Measurements from ENCODE around the gene LRCH3. TPM values are rescaled to one million over a fixed set of nuclear protein-coding genes. Genes with fewer than 3 reads are reported as not detected.

Gene LRCH3
- total RNA-seq, 6 experiments from 2014 or later = 39.4 to 44.7 (median 41.0) TPM

DNA sequence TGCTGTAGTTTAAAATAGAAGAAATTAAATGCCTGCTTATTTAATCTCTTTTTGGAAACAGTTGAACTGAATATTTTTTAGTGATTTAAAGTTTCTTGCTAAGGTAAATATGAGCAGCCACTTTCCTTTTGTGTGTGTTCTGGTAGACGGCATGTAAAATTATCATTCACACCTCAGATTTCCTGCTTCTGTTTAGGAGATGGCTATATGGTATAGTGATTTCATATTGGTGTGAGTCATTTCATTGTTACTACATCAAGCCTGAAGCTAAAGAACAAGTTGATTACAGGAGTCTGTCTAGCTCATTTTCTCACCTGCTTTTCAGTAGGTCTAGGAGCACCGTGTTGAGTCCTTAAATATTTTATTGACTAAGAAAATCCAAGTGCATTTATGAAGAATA, 2.2 kb downstream of the LRCH3 start:
- Mint-ChIP-seq H3K9me3 (no peaks in the 10 kb centered on the region), H3K36me3 (ENCODE audit: low read depth) (no peaks in the 10 kb centered on the region), H3K4me1 (ENCODE audit: low read depth) (peaks cover 53% of the 10 kb centered on the region), H3K27ac (peak overlapping the region; percentile 62; the same call in 1 of the 2 replicates), H3K27me3 (ENCODE audit: insufficient read depth) (peaks cover 5% of the 10 kb centered on the region), H3K4me3 (peak overlapping the region; percentile 76)
- peak; percentile 33 for DNase-seq
- TF ChIP-seq, protein P1, sequence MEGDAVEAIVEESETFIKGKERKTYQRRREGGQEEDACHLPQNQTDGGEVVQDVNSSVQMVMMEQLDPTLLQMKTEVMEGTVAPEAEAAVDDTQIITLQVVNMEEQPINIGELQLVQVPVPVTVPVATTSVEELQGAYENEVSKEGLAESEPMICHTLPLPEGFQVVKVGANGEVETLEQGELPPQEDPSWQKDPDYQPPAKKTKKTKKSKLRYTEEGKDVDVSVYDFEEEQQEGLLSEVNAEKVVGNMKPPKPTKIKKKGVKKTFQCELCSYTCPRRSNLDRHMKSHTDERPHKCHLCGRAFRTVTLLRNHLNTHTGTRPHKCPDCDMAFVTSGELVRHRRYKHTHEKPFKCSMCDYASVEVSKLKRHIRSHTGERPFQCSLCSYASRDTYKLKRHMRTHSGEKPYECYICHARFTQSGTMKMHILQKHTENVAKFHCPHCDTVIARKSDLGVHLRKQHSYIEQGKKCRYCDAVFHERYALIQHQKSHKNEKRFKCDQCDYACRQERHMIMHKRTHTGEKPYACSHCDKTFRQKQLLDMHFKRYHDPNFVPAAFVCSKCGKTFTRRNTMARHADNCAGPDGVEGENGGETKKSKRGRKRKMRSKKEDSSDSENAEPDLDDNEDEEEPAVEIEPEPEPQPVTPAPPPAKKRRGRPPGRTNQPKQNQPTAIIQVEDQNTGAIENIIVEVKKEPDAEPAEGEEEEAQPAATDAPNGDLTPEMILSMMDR (IDR thresholded peaks at IDR 0.05) = no peak

DNA sequence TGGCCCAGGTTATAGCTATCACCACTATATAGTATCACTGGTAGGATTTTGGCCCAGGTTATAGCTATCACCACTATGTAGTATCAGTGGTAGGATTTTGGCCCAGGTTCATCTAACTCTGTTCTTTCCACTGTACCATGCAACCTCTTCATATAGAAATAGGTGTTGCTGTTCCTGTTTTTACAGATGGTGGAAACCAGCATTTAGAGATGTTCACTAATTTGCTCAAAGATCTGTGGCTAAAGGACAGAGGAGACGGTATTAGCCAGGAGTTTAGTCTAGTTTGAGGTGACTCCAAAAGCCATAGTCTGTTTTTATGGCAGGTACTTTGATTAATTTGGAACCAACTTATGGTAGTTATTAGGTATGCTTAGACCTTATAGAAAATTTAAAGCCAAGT, 3.1 kb downstream of the LRCH3 start:
- Mint-ChIP-seq H3K9me3 (no peaks in the 10 kb centered on the region), H3K4me3 (no peak overlapping the region), H3K27me3 (ENCODE audit: insufficient read depth) (peaks cover 5% of the 10 kb centered on the region), H3K36me3 (ENCODE audit: low read depth) (no peaks in the 10 kb centered on the region), H3K4me1 (ENCODE audit: low read depth) (peaks cover 62% of the 10 kb centered on the region), H3K27ac (no peak overlapping the region)
- TF ChIP-seq, protein P1 (IDR thresholded peaks at IDR 0.05) = no peak
- no peak for DNase-seq

DNA sequence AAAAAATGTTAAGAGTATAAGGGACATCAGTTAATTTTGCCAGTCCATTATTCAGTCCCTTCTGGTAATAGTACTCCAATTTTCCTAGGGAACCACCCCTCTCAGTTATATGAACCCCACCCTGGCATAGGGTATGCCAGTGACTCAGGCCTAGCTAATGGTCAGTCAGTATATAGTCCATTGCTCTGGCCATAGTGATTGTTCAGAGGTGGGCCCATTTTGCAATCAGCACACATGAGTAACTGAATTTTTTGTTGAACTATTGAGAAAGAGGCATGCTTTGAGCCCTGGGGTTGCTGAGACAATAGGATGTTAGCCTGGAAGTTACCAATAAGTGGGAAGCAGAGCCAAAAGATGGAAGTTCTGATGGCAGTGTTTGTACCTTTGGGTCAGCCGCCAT, 4.1 kb downstream of the LRCH3 start:
- Mint-ChIP-seq H3K4me3 (no peak overlapping the region), H3K27me3 (ENCODE audit: insufficient read depth) (peaks cover 5% of the 10 kb centered on the region), H3K27ac (peak overlapping the region; percentile 75), H3K36me3 (ENCODE audit: low read depth) (no peaks in the 10 kb centered on the region), H3K4me1 (ENCODE audit: low read depth) (peaks cover 64% of the 10 kb centered on the region), H3K9me3 (no peaks in the 10 kb centered on the region)
- TF ChIP-seq, protein P1 (IDR thresholded peaks at IDR 0.05) = no peak
- peak; percentile 48 for DNase-seq

- TF ChIP-seq, protein P1 (IDR thresholded peaks at IDR 0.05) = no peak
- Mint-ChIP-seq H3K27me3 (ENCODE audit: insufficient read depth) (peaks cover 5% of the 10 kb centered on the region), H3K9me3 (no peaks in the 10 kb centered on the region), H3K27ac (peak overlapping the region; percentile 5; the same call in 1 of the 2 replicates), H3K4me1 (ENCODE audit: low read depth) (peaks cover 69% of the 10 kb centered on the region), H3K36me3 (ENCODE audit: low read depth) (no peaks in the 10 kb centered on the region), H3K4me3 (no peak overlapping the region)
- DNase-seq = no peak
Observed at GRCh38 chr3:197796087-197796486, 5.0 kb downstream of the LRCH3 start.

- no peak for DNase-seq
- Mint-ChIP-seq H3K4me3 (peak overlapping the region; percentile 2; the same call in 1 of the 2 replicates), H3K27ac (no peak overlapping the region), H3K4me1 (ENCODE audit: low read depth) (peaks cover 80% of the 10 kb centered on the region), H3K36me3 (ENCODE audit: low read depth) (0 out of 2 replicates have a peak, but pooled peaks cover 4% of the 10 kb centered on the region), H3K9me3 (no peaks in the 10 kb centered on the region), H3K27me3 (ENCODE audit: insufficient read depth) (no peaks in the 10 kb centered on the region)
- TF ChIP-seq, protein P1 (IDR thresholded peaks at IDR 0.05) = no peak
Observed at GRCh38 chr3:197798863-197799262, 7.8 kb downstream of the LRCH3 start.

DNA sequence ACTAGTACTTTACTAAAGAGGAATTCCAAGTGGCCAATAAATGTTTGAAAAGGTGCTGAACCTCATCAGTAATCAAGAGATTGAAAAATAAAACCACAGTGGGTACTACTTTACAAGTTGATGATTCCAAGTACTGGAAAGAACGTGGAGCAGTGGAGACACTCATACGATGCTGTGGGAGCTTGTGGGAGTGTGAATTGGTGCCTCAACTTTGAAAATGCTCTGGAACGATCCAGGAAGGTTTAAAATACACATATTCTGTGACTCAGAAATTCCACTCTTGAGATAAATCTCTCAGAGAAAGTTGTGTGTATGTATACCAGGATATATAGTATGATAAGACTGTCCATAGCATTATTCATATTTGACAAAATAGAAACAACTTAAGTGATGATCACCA, 9.3 kb downstream of the LRCH3 start:
- Mint-ChIP-seq H3K9me3 (no peaks in the 10 kb centered on the region), H3K27me3 (ENCODE audit: insufficient read depth) (no peaks in the 10 kb centered on the region), H3K27ac (peak overlapping the region; percentile 92), H3K4me1 (ENCODE audit: low read depth) (peaks cover 66% of the 10 kb centered on the region), H3K36me3 (ENCODE audit: low read depth) (0 out of 2 replicates have a peak, but pooled peaks cover 4% of the 10 kb centered on the region), H3K4me3 (peak overlapping the region; percentile 29; the same call in 1 of the 2 replicates)
- DNase-seq = no peak
- TF ChIP-seq, protein P1 (IDR thresholded peaks at IDR 0.05) = no peak

Measured in HFFc6 (cell line).